HEK293 (cell line): Measurements from ENCODE around the gene NEK8.
A peak's percentile ranks its signal among the peaks of the same experiment; 100 is the strongest.

Source experiments
- BCL11A ChIP-seq: fragments of 450-650 bp; formaldehyde crosslinking; IDR thresholded peaks from 2 replicates; pipeline ENCODE4 v1.5.1; 2016; ENCODE audit warnings: low read depth, missing biosample characterization, missing genetic modification characterization
- GLIS1 ChIP-seq: fragments of 450-650 bp; formaldehyde crosslinking; IDR thresholded peaks from 2 replicates; pipeline ENCODE4 v1.5.1; 2016; ENCODE audit warnings: missing biosample characterization, missing genetic modification characterization
- KLF10 ChIP-seq: fragments of 450-650 bp; IDR thresholded peaks from 2 replicates; pipeline ENCODE4 v1.5.1; 2018; ENCODE audit warnings: missing biosample characterization, mild to moderate bottlenecking, missing genetic modification characterization
- MEIS1 ChIP-seq: sonication (generic); formaldehyde crosslinking; IDR thresholded peaks from 2 replicates; pipeline ENCODE4 v1.8.1; 2022; ENCODE audit warnings: missing genetic modification reagents, mild to moderate bottlenecking, borderline replicate concordance
- MYNN ChIP-seq: fragments of 450-650 bp; formaldehyde crosslinking; IDR thresholded peaks from 2 replicates; pipeline ENCODE4 v1.5.1; 2016; ENCODE audit warnings: missing biosample characterization, missing genetic modification characterization, borderline replicate concordance
- PRDM10 ChIP-seq: fragments of 450-650 bp; formaldehyde crosslinking; IDR thresholded peaks from 2 replicates; pipeline ENCODE4 v1.5.1; 2016; ENCODE audit warnings: missing biosample characterization, missing genetic modification characterization
- PRDM2 ChIP-seq: fragments of 450-650 bp; formaldehyde crosslinking; IDR thresholded peaks from 2 replicates; pipeline ENCODE4 v1.5.1; 2016; ENCODE audit warnings: missing biosample characterization, missing genetic modification characterization, borderline replicate concordance
- SETDB1 ChIP-seq: IDR thresholded peaks from one replicate; pipeline ENCODE4 v1.6.1; 2017; ENCODE audit warnings: mild to moderate bottlenecking, low read length, moderate library complexity, mixed read lengths; ENCODE audit not compliant: insufficient read length
- ZBTB48 ChIP-seq: fragments of 450-650 bp; formaldehyde crosslinking; IDR thresholded peaks from 2 replicates; pipeline ENCODE4 v1.5.1; 2016; ENCODE audit warnings: missing biosample characterization, missing genetic modification characterization
- ZEB2 ChIP-seq: fragments of 450-650 bp; formaldehyde crosslinking; IDR thresholded peaks from 2 replicates; pipeline ENCODE4 v1.5.1; 2016; ENCODE audit warnings: missing biosample characterization, missing genetic modification characterization
- ZFP69B ChIP-seq: fragments of 450-650 bp; formaldehyde crosslinking; IDR thresholded peaks from 2 replicates; pipeline ENCODE4 v1.5.1; 2016; ENCODE audit warnings: missing biosample characterization, missing genetic modification characterization
- ZNF132 ChIP-seq: fragments of 450-650 bp; formaldehyde crosslinking; IDR thresholded peaks from 2 replicates; pipeline ENCODE4 v1.5.1; 2017; ENCODE audit warnings: missing biosample characterization, missing genetic modification characterization, borderline replicate concordance
- ZNF146 ChIP-seq: fragments of 450-650 bp; formaldehyde crosslinking; IDR thresholded peaks from 2 replicates; pipeline ENCODE4 v1.5.1; 2016; ENCODE audit warnings: missing biosample characterization, missing genetic modification characterization
- ZNF157 ChIP-seq: fragments of 450-650 bp; formaldehyde crosslinking; IDR thresholded peaks from 2 replicates; pipeline ENCODE4 v1.5.1; 2016; ENCODE audit warnings: missing biosample characterization, missing genetic modification characterization
- ZNF362 ChIP-seq: fragments of 450-650 bp; formaldehyde crosslinking; IDR thresholded peaks from 2 replicates; pipeline ENCODE4 v1.5.1; 2016; ENCODE audit warnings: missing biosample characterization, missing genetic modification characterization
- ZNF366 ChIP-seq: fragments of 450-650 bp; formaldehyde crosslinking; conservative IDR thresholded peaks from 2 replicates; pipeline ENCODE4 v1.5.1; 2016; ENCODE audit warnings: missing biosample characterization, missing genetic modification characterization
- ZNF501 ChIP-seq: fragments of 450-650 bp; formaldehyde crosslinking; IDR thresholded peaks from 2 replicates; pipeline ENCODE4 v1.5.1; 2016; ENCODE audit warnings: missing biosample characterization, missing genetic modification characterization
- ZNF555 ChIP-seq: fragments of 450-650 bp; formaldehyde crosslinking; conservative IDR thresholded peaks from 2 replicates; pipeline ENCODE4 v1.5.1; 2017; ENCODE audit warnings: missing biosample characterization, mild to moderate bottlenecking, missing genetic modification characterization, inconsistent platforms
- ZNF600 ChIP-seq: fragments of 450-650 bp; formaldehyde crosslinking; IDR thresholded peaks from 2 replicates; pipeline ENCODE4 v1.5.1; 2016; ENCODE audit warnings: missing biosample characterization, missing genetic modification characterization
- ZNF658 ChIP-seq: fragments of 450-650 bp; formaldehyde crosslinking; IDR thresholded peaks from 2 replicates; pipeline ENCODE4; 2016; ENCODE audit warnings: missing biosample characterization, missing genetic modification characterization
- ZNF660 ChIP-seq: fragments of 450-650 bp; IDR thresholded peaks from 2 replicates; pipeline ENCODE4 v1.5.1; 2018; ENCODE audit warnings: missing biosample characterization, mild to moderate bottlenecking, missing genetic modification characterization
- ZNF670 ChIP-seq: fragments of 450-650 bp; formaldehyde crosslinking; IDR thresholded peaks from 2 replicates; pipeline ENCODE4 v1.5.1; 2016; ENCODE audit warnings: missing biosample characterization, missing genetic modification characterization, low read depth
- ZNF692 ChIP-seq: fragments of 450-650 bp; formaldehyde crosslinking; IDR thresholded peaks from 2 replicates; pipeline ENCODE4 v1.5.1; 2016; ENCODE audit warnings: missing biosample characterization, missing genetic modification characterization
- ZNF768 ChIP-seq: fragments of 450-650 bp; formaldehyde crosslinking; IDR thresholded peaks from 2 replicates; pipeline ENCODE4 v1.5.1; 2018; ENCODE audit warnings: missing biosample characterization, mild to moderate bottlenecking, missing genetic modification characterization
- ZNF830 ChIP-seq: fragments of 450-650 bp; IDR thresholded peaks from 2 replicates; pipeline ENCODE4 v1.5.0; 2018; ENCODE audit warnings: missing biosample characterization, missing genetic modification characterization, low read depth, mild to moderate bottlenecking, moderate library complexity
- ZSCAN5A ChIP-seq: fragments of 450-650 bp; formaldehyde crosslinking; IDR thresholded peaks from 2 replicates; pipeline ENCODE4 v1.5.1; 2016; ENCODE audit warnings: missing biosample characterization, missing genetic modification characterization

Gene NEK8

GRCh38 chr17:28725166-28725659 is 3.4 kb upstream of the NEK8 start (continued):
- TF ChIP-seq ZNF132 (tag by site-specific recombination) (no peak), PRDM10 (tag by site-specific recombination) (no peak), ZFP69B (tag by site-specific recombination) (peak; percentile 13; the same call in 1 of the 2 replicates), ZEB2 (peak; percentile 90), ZNF555 (tag by site-specific recombination) (no peak), ZNF362 (tag by site-specific recombination) (no peak), ZNF600 (tag by site-specific recombination) (peak; percentile 72), MYNN (no peak), ZNF692 (tag by site-specific recombination) (no peak), ZNF501 (tag by site-specific recombination) (peak; percentile 78; the same call in 1 of the 2 replicates), SETDB1 (no peak), ZNF768 (0 out of 2 replicates have a peak, but pooled peaks have one; percentile 18), ZNF366 (peak; percentile 98), ZNF157 (tag by site-specific recombination) (no peak), ZNF830 (tag by site-specific recombination) (no peak), MEIS1 (CRISPR knock-in tag) (no peak), ZNF658 (tag by site-specific recombination) (no peak), GLIS1 (tag by site-specific recombination) (no peak), ZSCAN5A (0 out of 2 replicates have a peak, but pooled peaks have one; percentile 22), KLF10 (tag by site-specific recombination) (no peak), ZNF670 (tag by site-specific recombination) (no peak), BCL11A (tag by site-specific recombination) (peak; percentile 100), ZNF660 (peak; percentile 1; the same call in 1 of the 2 replicates), PRDM2 (tag by site-specific recombination) (no peak), ZNF146 (peak; percentile 2; the same call in 1 of the 2 replicates), ZBTB48 (tag by site-specific recombination) (no peak)
